ENCODE data around the gene UNC93A. TPM values are rescaled to one million over a fixed set of nuclear protein-coding genes. Genes with fewer than 3 reads are reported as not detected.

The UNC93A gene
- polyA plus RNA-seq, 1 donor from 2014 or later: not detected

DNA sequence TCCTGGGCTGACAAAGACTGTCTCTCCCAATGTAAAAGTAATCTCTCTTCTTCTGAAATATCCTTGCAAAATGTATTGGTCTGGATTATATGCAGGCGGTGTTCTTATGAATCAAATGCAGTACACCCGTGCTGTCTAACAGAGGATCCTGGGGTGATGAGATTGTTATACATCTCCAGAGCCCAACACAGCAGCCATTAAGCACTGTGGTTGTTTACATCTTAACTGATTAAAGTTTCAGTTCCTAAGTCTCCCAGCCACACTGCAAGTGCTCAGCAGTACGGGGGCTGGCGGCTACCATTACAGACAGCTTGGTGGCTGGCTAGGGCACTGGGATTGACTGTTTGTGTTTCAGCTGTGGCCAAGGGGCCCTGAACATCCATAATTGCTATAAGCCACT, 7.0 kb downstream of the UNC93A start:
- H3K9ac ChIP-seq (ENCODE audit: low read length): no peak overlapping the region
- no peak overlapping the region for H3K4me2 ChIP-seq (ENCODE audit: low read length)
- no peak overlapping the region for H3K4me3 ChIP-seq (ENCODE audit: low read length)
- TF ChIP-seq POLR2AphosphoS5 (IDR thresholded peaks at IDR 0.05): no peak
- no peak for TF ChIP-seq MXI1 (conservative IDR thresholded peaks at IDR 0.05; ENCODE audit: poor library complexity, severe bottlenecking)
- TF ChIP-seq, protein P1, sequence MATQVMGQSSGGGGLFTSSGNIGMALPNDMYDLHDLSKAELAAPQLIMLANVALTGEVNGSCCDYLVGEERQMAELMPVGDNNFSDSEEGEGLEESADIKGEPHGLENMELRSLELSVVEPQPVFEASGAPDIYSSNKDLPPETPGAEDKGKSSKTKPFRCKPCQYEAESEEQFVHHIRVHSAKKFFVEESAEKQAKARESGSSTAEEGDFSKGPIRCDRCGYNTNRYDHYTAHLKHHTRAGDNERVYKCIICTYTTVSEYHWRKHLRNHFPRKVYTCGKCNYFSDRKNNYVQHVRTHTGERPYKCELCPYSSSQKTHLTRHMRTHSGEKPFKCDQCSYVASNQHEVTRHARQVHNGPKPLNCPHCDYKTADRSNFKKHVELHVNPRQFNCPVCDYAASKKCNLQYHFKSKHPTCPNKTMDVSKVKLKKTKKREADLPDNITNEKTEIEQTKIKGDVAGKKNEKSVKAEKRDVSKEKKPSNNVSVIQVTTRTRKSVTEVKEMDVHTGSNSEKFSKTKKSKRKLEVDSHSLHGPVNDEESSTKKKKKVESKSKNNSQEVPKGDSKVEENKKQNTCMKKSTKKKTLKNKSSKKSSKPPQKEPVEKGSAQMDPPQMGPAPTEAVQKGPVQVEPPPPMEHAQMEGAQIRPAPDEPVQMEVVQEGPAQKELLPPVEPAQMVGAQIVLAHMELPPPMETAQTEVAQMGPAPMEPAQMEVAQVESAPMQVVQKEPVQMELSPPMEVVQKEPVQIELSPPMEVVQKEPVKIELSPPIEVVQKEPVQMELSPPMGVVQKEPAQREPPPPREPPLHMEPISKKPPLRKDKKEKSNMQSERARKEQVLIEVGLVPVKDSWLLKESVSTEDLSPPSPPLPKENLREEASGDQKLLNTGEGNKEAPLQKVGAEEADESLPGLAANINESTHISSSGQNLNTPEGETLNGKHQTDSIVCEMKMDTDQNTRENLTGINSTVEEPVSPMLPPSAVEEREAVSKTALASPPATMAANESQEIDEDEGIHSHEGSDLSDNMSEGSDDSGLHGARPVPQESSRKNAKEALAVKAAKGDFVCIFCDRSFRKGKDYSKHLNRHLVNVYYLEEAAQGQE (IDR thresholded peaks at IDR 0.05; ENCODE audit: borderline replicate concordance): no peak
- TF ChIP-seq EZH2 (IDR thresholded peaks at IDR 0.05; ENCODE audit: borderline replicate concordance, insufficient read depth, low read length, poor library complexity, severe bottlenecking): no peak
- TF ChIP-seq, protein P2, sequence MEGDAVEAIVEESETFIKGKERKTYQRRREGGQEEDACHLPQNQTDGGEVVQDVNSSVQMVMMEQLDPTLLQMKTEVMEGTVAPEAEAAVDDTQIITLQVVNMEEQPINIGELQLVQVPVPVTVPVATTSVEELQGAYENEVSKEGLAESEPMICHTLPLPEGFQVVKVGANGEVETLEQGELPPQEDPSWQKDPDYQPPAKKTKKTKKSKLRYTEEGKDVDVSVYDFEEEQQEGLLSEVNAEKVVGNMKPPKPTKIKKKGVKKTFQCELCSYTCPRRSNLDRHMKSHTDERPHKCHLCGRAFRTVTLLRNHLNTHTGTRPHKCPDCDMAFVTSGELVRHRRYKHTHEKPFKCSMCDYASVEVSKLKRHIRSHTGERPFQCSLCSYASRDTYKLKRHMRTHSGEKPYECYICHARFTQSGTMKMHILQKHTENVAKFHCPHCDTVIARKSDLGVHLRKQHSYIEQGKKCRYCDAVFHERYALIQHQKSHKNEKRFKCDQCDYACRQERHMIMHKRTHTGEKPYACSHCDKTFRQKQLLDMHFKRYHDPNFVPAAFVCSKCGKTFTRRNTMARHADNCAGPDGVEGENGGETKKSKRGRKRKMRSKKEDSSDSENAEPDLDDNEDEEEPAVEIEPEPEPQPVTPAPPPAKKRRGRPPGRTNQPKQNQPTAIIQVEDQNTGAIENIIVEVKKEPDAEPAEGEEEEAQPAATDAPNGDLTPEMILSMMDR (IDR thresholded peaks at IDR 0.05; ENCODE audit: poor library complexity, severe bottlenecking): no peak
- no peak for TF ChIP-seq SMC3 (conservative IDR thresholded peaks at IDR 0.05; ENCODE audit: poor library complexity)
- no peak for TF ChIP-seq RAD21 (conservative IDR thresholded peaks at IDR 0.05)
- no peak for TF ChIP-seq EP300 (conservative IDR thresholded peaks at IDR 0.05; ENCODE audit: poor library complexity, severe bottlenecking)
- no peak for TF ChIP-seq TAF1 (IDR thresholded peaks at IDR 0.05; ENCODE audit: low read depth)
- no peaks in the 10 kb centered on the region for H3K9me2 ChIP-seq (ENCODE audit: insufficient read depth, low read length)
- no peak overlapping the region for H2AFZ ChIP-seq (ENCODE audit: low read depth, low read length)
- no peaks in the 10 kb centered on the region for H3K36me3 ChIP-seq (ENCODE audit: insufficient read depth, low read length)
- H3K79me2 ChIP-seq (replicated peaks; ENCODE audit: insufficient read depth, low read length): no peaks in the 10 kb centered on the region
- no peaks in the 10 kb centered on the region for H3F3A ChIP-seq (ENCODE audit: insufficient read depth, low read length, poor library complexity, severe bottlenecking)
- H3K9me3 ChIP-seq (ENCODE audit: low read length): peaks cover 7% of the 10 kb centered on the region
- H3K27me3 ChIP-seq (ENCODE audit: insufficient read depth, low read depth, low read length): no peaks in the 10 kb centered on the region
- H3K27ac ChIP-seq (ENCODE audit: low read length): no peak overlapping the region
- H4K20me1 ChIP-seq (ENCODE audit: insufficient read depth): no peaks in the 10 kb centered on the region

DNA sequence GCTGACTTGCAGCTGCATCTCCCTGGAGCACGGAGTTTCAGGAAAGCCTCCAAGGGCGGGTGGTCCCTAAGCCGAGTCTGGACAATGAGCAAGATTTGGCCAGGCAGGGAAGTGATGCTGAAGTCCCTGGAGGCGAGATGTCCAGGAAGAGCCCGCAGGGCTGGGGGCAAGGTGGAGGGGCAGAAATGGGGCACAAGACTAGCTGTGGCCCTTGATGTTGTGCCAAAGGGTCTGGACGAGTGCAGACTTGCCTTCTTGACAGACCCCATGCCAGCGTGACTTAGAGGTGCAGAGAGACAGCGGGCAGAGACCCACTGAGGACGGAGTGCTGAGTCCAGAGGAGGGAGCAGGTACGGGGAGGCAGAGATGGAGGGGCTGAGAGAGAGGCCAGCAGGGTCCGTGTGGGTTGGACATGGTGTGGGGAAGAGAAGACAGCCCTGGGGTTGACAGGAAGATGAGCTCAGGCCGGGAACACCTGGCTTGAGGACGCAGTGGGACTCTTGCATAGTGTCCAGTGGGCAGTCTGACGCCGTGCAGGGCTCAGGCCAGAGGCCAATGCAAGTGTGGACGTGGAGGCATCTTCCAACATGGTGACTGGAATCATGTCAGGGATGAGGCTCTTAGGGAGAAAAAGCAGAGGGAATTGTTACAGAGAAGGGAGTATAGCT, 8.7 kb downstream of the UNC93A start:
- peaks cover 7% of the 10 kb centered on the region for H3K9me3 ChIP-seq (ENCODE audit: low read length)
- no peaks in the 10 kb centered on the region for H3K27me3 ChIP-seq (ENCODE audit: insufficient read depth, low read depth, low read length)
- H3K9ac ChIP-seq (ENCODE audit: low read length): no peak overlapping the region
- no peaks in the 10 kb centered on the region for H4K20me1 ChIP-seq (ENCODE audit: insufficient read depth)
- no peak overlapping the region for H2AFZ ChIP-seq (ENCODE audit: low read depth, low read length)
- no peaks in the 10 kb centered on the region for H3F3A ChIP-seq (ENCODE audit: insufficient read depth, low read length, poor library complexity, severe bottlenecking)
- no peak for TF ChIP-seq EZH2 (IDR thresholded peaks at IDR 0.05; ENCODE audit: borderline replicate concordance, insufficient read depth, low read length, poor library complexity, severe bottlenecking)
- no peaks in the 10 kb centered on the region for H3K9me2 ChIP-seq (ENCODE audit: insufficient read depth, low read length)
- no peak overlapping the region for H3K27ac ChIP-seq (ENCODE audit: low read length)
- H3K79me2 ChIP-seq (replicated peaks; ENCODE audit: insufficient read depth, low read length): no peaks in the 10 kb centered on the region
- H3K36me3 ChIP-seq (ENCODE audit: insufficient read depth, low read length): no peaks in the 10 kb centered on the region
- no peak overlapping the region for H3K4me2 ChIP-seq (ENCODE audit: low read length)
- no peak overlapping the region for H3K4me3 ChIP-seq (ENCODE audit: low read length)

All from neural cell (in vitro differentiated cells).